Natural killer cell treated with Interleukin-12 subunit alpha and Interleukin-12 subunit beta and Interleukin-15 and Interleukin-18, amount 100 ng/mL, for 72 hours (primary cell): ENCODE results near the gene CXXC4. TPM values are rescaled to one million over a fixed set of nuclear protein-coding genes. Genes with fewer than 3 reads are reported as not detected.

Experiments
- ATAC-seq, 2 donors: fragments of 150-1000 bp; cut with Tn5 transposase in 1 of 2; sonication (Bioruptor Pico), chemical (Tn5 transposase) in 1 of 2; 2 replicates each; pipeline ENCODE4 v1.10.0; 2021
- DNase-seq: peaks from one replicate; pipeline ENCODE4 v3.0.0; 2022; ENCODE audit warnings: low spot score
- H3K27ac Mint-ChIP-seq, 2 donors: 1 replicate in 1 of 2; 2 replicates in 1 of 2; pipeline ENCODE4 v1.8.0; 2022; ENCODE audit warnings: mixed read lengths in 2 of 2, mild to moderate bottlenecking in 1 of 2, moderate library complexity in 1 of 2
- H3K27me3 Mint-ChIP-seq, 2 donors: 1 replicate in 1 of 2; 2 replicates in 1 of 2; pipeline ENCODE4 v1.8.0; 2022; ENCODE audit warnings: mixed read lengths in 2 of 2
- H3K36me3 Mint-ChIP-seq: one replicate; pipeline ENCODE4 v1.8.0; 2022; ENCODE audit warnings: mixed read lengths
- H3K4me1 Mint-ChIP-seq, 2 donors: 1 replicate in 1 of 2; 2 replicates in 1 of 2; pipeline ENCODE4 v1.8.0; 2022; ENCODE audit warnings: low read depth in 2 of 2, mixed read lengths in 2 of 2, mild to moderate bottlenecking in 1 of 2
- H3K4me3 Mint-ChIP-seq: one replicate; pipeline ENCODE4 v1.8.0; 2022; ENCODE audit warnings: mixed read lengths
- H3K9me3 Mint-ChIP-seq: 2 replicates; pipeline ENCODE4 v1.8.0; 2022; ENCODE audit warnings: mixed read lengths
- total RNA-seq, 2 donors: library from RNA; stranded (reverse); gene quantifications; one replicate each; pipeline ENCODE4 v1.2.3, GENCODE V29; 2022

Gene CXXC4
- total RNA-seq, 2 donors from 2014 or later: not detected

DNA sequence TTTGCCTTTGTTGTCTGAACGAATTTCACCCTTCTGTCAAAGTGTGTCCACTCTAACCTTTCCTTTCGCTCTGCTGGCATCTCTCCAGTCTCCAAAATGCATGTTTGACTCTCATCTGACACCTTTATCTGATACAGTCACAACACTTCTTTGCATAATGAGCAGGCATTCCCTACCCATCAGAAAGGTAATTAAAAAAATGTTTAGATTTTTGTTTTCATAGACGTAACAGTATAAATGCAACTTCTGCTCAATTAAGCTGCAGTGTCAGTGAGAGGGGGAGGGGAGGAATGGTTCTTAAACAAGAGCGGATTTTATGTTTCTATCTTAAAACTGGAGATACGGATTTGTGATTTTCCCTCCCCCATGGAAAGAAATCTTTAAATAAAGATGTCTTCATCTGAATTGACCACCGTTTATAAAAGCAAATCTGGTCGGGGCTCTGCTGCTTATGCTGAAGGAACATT is 70.2 kb downstream of the CXXC4 start:
- ATAC-seq: no peak
- H3K9me3 Mint-ChIP-seq: peaks cover 7% of the 10 kb centered on the region
- no peaks in the 10 kb centered on the region for H3K36me3 Mint-ChIP-seq
- no peaks in the 10 kb centered on the region for H3K27me3 Mint-ChIP-seq
- no peaks in the 10 kb centered on the region for H3K4me1 Mint-ChIP-seq
- no peak for DNase-seq
- no peak overlapping the region for H3K27ac Mint-ChIP-seq
- no peak overlapping the region for H3K4me3 Mint-ChIP-seq

GRCh38 chr4:104421566-104421965 is 73.1 kb downstream of the CXXC4 start:
- H3K4me3 Mint-ChIP-seq: no peak overlapping the region
- peaks cover 4% of the 10 kb centered on the region for H3K9me3 Mint-ChIP-seq
- no peaks in the 10 kb centered on the region for H3K4me1 Mint-ChIP-seq
- ATAC-seq (no peak), DNase-seq (no peak)
- H3K27me3 Mint-ChIP-seq: no peaks in the 10 kb centered on the region
- H3K27ac Mint-ChIP-seq: no peak overlapping the region
- H3K36me3 Mint-ChIP-seq: no peaks in the 10 kb centered on the region

DNA sequence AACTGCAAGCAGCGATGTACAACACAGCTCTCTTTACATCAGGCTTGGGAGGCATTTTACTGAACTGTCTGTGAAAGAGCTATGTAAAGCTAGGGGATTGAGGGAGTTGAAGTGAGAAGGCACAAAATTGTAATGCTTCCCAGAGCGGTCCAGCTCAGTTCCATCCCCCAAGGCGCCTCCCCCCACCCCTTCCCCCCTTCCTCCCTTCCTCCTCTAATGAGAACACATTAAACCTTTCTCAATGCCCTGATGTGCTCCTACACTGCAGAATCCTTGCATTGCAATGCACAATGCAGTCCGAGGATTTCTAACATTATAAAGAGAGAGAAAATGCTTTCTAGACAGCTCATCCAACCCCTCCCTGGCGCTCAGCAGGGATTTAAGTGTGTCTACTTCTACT is 73.9 kb downstream of the CXXC4 start:
- Mint-ChIP-seq H3K9me3 (peaks cover 4% of the 10 kb centered on the region), H3K27me3 (no peaks in the 10 kb centered on the region), H3K36me3 (no peaks in the 10 kb centered on the region), H3K4me1 (no peaks in the 10 kb centered on the region), H3K4me3 (no peak overlapping the region), H3K27ac (no peak overlapping the region)
- no peak for ATAC-seq
- no peak for DNase-seq
